ENCODE results near the gene MYMK. TPM values are rescaled to one million over a fixed set of nuclear protein-coding genes. Genes with fewer than 3 reads are reported as not detected.

The MYMK gene
- total and polyA plus RNA-seq, 2 experiments from 2014 or later, result not detected

DNA sequence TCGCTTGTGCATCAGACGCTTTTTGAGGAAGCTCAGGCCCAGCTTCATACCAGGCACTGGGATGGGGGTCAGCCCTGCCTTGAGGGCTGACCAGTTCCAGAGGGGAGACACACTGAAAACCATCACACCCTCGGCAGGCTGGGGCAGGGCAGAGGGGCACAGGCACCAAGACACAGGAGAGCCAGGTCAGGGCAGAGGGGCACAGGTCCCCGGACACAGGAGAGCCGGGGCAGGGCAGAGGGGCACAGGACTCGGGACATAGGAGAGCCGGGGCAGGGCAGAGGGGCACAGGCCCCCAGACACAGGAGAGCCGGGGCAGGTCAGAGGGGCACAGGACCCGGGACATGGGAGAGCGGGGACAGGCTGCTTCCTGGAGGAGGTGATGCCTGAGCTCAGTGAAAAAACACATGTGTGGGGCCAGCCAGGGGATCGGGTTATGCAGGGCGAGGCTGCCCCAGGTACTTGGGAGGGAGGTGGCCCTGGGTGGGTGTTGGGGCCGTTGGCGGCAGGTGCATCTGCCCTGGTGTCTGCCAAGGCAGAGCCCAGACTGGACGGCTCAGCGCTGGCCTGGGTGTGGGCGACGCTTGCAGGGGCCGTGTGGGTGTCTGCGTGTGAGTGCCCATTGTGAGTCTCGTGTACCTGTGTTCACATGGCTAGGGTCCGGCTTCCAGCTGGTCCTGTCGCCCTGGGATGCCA, 30.8 kb downstream of the MYMK start:
- Histone ChIP-seq H3K79me2 (replicated peaks; ENCODE audit: insufficient read depth) (no peaks in the 10 kb centered on the region), H4K20me1 (replicated peaks; ENCODE audit: insufficient read depth) (no peaks in the 10 kb centered on the region), H3K4me1 (ENCODE audit: insufficient read depth) (no peaks in the 10 kb centered on the region), H3K9me2 (ENCODE audit: insufficient read depth) (no peaks in the 10 kb centered on the region), H3K4me2 (no peak overlapping the region), H3K27me3 (ENCODE audit: insufficient read depth) (no peaks in the 10 kb centered on the region), H3K4me3 (no peak overlapping the region), H2AFZ (no peak overlapping the region), H3K27ac (ENCODE audit: low read depth) (no peak overlapping the region), H3K36me3 (ENCODE audit: insufficient read depth) (no peaks in the 10 kb centered on the region), H3F3A (replicated peaks; ENCODE audit: low read depth) (no peaks in the 10 kb centered on the region; the same call in 1 of the 2 replicates)
- H3K27ac Mint-ChIP-seq, result no peak overlapping the region
- H3K4me1 Mint-ChIP-seq, result no peaks in the 10 kb centered on the region
- H3K4me3 Mint-ChIP-seq, result no peak overlapping the region
- ATAC-seq (no peak), DNase-seq (ENCODE audit: low spot score) (no peak)
- H3K36me3 Mint-ChIP-seq (ENCODE audit: low read depth), result no peaks in the 10 kb centered on the region; the same call in 2 of the 3 replicates
- TF ChIP-seq, protein P1, sequence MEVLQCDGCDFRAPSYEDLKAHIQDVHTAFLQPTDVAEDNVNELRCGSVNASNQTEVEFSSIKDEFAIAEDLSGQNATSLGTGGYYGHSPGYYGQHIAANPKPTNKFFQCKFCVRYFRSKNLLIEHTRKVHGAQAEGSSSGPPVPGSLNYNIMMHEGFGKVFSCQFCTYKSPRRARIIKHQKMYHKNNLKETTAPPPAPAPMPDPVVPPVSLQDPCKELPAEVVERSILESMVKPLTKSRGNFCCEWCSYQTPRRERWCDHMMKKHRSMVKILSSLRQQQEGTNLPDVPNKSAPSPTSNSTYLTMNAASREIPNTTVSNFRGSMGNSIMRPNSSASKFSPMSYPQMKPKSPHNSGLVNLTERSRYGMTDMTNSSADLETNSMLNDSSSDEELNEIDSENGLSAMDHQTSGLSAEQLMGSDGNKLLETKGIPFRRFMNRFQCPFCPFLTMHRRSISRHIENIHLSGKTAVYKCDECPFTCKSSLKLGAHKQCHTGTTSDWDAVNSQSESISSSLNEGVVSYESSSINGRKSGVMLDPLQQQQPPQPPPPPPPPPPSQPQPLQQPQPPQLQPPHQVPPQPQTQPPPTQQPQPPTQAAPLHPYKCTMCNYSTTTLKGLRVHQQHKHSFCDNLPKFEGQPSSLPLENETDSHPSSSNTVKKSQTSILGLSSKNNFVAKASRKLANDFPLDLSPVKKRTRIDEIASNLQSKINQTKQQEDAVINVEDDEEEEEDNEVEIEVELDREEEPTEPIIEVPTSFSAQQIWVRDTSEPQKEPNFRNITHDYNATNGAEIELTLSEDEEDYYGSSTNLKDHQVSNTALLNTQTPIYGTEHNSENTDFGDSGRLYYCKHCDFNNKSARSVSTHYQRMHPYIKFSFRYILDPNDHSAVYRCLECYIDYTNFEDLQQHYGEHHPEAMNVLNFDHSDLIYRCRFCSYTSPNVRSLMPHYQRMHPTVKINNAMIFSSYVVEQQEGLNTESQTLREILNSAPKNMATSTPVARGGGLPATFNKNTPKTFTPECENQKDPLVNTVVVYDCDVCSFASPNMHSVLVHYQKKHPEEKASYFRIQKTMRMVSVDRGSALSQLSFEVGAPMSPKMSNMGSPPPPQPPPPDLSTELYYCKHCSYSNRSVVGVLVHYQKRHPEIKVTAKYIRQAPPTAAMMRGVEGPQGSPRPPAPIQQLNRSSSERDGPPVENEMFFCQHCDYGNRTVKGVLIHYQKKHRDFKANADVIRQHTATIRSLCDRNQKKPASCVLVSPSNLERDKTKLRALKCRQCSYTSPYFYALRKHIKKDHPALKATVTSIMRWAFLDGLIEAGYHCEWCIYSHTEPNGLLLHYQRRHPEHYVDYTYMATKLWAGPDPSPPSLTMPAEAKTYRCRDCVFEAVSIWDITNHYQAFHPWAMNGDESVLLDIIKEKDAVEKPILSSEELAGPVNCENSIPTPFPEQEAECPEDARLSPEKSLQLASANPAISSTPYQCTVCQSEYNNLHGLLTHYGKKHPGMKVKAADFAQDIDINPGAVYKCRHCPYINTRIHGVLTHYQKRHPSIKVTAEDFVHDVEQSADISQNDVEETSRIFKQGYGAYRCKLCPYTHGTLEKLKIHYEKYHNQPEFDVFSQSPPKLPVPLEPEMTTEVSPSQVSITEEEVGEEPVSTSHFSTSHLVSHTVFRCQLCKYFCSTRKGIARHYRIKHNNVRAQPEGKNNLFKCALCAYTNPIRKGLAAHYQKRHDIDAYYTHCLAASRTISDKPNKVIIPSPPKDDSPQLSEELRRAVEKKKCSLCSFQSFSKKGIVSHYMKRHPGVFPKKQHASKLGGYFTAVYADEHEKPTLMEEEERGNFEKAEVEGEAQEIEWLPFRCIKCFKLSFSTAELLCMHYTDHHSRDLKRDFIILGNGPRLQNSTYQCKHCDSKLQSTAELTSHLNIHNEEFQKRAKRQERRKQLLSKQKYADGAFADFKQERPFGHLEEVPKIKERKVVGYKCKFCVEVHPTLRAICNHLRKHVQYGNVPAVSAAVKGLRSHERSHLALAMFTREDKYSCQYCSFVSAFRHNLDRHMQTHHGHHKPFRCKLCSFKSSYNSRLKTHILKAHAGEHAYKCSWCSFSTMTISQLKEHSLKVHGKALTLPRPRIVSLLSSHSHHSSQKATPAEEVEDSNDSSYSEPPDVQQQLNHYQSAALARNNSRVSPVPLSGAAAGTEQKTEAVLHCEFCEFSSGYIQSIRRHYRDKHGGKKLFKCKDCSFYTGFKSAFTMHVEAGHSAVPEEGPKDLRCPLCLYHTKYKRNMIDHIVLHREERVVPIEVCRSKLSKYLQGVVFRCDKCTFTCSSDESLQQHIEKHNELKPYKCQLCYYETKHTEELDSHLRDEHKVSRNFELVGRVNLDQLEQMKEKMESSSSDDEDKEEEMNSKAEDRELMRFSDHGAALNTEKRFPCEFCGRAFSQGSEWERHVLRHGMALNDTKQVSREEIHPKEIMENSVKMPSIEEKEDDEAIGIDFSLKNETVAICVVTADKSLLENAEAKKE (CRISPR knock-in tag; IDR thresholded peaks at IDR 0.05), result no peak
- TF ChIP-seq, protein P2, sequence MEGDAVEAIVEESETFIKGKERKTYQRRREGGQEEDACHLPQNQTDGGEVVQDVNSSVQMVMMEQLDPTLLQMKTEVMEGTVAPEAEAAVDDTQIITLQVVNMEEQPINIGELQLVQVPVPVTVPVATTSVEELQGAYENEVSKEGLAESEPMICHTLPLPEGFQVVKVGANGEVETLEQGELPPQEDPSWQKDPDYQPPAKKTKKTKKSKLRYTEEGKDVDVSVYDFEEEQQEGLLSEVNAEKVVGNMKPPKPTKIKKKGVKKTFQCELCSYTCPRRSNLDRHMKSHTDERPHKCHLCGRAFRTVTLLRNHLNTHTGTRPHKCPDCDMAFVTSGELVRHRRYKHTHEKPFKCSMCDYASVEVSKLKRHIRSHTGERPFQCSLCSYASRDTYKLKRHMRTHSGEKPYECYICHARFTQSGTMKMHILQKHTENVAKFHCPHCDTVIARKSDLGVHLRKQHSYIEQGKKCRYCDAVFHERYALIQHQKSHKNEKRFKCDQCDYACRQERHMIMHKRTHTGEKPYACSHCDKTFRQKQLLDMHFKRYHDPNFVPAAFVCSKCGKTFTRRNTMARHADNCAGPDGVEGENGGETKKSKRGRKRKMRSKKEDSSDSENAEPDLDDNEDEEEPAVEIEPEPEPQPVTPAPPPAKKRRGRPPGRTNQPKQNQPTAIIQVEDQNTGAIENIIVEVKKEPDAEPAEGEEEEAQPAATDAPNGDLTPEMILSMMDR (conservative IDR thresholded peaks at IDR 0.05; ENCODE audit: low read depth in 2 of 2), result no peak
- TF ChIP-seq NANOG (IDR thresholded peaks at IDR 0.05; ENCODE audit: borderline replicate concordance) (no peak), CREB1 (CRISPR knock-in tag; IDR thresholded peaks at IDR 0.05; ENCODE audit: low read depth) (no peak), STAT1 (IDR thresholded peaks at IDR 0.05; ENCODE audit: unreplicated experiment) (no peak), EZH2phosphoT487 (IDR thresholded peaks at IDR 0.05; ENCODE audit: unreplicated experiment) (no peak), EZH2 (IDR thresholded peaks at IDR 0.05; ENCODE audit: low read depth, unreplicated experiment) (no peak), JUNB (IDR thresholded peaks at IDR 0.05; ENCODE audit: unreplicated experiment) (no peak), POLR2AphosphoS5 (IDR thresholded peaks at IDR 0.05; ENCODE audit: low read depth) (no peak), ZNF114 (CRISPR knock-in tag; IDR thresholded peaks at IDR 0.05) (no peak)
- TF ChIP-seq, protein P3, sequence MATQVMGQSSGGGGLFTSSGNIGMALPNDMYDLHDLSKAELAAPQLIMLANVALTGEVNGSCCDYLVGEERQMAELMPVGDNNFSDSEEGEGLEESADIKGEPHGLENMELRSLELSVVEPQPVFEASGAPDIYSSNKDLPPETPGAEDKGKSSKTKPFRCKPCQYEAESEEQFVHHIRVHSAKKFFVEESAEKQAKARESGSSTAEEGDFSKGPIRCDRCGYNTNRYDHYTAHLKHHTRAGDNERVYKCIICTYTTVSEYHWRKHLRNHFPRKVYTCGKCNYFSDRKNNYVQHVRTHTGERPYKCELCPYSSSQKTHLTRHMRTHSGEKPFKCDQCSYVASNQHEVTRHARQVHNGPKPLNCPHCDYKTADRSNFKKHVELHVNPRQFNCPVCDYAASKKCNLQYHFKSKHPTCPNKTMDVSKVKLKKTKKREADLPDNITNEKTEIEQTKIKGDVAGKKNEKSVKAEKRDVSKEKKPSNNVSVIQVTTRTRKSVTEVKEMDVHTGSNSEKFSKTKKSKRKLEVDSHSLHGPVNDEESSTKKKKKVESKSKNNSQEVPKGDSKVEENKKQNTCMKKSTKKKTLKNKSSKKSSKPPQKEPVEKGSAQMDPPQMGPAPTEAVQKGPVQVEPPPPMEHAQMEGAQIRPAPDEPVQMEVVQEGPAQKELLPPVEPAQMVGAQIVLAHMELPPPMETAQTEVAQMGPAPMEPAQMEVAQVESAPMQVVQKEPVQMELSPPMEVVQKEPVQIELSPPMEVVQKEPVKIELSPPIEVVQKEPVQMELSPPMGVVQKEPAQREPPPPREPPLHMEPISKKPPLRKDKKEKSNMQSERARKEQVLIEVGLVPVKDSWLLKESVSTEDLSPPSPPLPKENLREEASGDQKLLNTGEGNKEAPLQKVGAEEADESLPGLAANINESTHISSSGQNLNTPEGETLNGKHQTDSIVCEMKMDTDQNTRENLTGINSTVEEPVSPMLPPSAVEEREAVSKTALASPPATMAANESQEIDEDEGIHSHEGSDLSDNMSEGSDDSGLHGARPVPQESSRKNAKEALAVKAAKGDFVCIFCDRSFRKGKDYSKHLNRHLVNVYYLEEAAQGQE (IDR thresholded peaks at IDR 0.05; ENCODE audit: unreplicated experiment), result no peak
- TF ChIP-seq, protein P4, sequence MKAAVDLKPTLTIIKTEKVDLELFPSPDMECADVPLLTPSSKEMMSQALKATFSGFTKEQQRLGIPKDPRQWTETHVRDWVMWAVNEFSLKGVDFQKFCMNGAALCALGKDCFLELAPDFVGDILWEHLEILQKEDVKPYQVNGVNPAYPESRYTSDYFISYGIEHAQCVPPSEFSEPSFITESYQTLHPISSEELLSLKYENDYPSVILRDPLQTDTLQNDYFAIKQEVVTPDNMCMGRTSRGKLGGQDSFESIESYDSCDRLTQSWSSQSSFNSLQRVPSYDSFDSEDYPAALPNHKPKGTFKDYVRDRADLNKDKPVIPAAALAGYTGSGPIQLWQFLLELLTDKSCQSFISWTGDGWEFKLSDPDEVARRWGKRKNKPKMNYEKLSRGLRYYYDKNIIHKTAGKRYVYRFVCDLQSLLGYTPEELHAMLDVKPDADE (IDR thresholded peaks at IDR 0.05), result no peak
- no peaks in the 10 kb centered on the region for H3K9me3 Mint-ChIP-seq
- peaks cover 7% of the 10 kb centered on the region for H3K27me3 Mint-ChIP-seq (ENCODE audit: insufficient read depth, low read depth, poor library complexity)

All from GM23338 (cell line).